T-helper 1 cell (primary cell): ENCODE data around the gene OTULINL.

ENCODE experiments used
- DNase-seq, 5 donors: peaks; one replicate each; pipeline ENCODE4 v3.0.0-alpha.2; 2012 to 2020

The OTULINL gene

DNA sequence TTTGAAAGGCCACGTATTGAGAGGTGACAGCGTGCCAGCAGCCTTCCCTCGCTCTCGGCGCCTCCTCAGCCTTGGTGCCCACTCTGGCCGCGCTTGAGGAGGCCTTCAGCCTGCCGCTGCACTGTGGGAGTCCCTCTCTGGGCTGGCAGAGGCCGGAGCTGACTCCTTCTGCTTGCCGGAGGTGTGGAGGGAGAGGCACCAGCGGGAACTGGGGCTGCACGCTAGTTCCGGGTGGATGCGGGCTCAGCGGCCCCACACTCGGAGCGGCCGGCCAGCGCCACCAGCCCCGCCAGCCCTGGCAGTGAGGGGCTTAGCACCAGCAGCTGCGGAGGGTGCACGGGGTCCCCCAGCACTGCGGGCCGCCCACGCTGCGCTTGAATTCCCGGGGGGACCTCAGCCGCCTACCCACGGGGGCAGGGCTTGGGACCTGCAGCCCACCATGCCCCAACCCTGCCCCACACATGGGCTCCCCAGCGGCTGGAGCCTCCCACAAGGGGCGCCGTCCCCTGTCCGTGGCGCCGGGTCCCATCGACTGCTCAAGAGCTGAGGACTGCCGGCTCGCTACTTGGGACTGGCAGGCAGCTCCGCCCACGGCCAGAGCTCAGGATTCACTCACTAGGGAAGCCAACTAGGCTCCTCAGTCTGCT lies 4.4 kb upstream of the OTULINL start:
- DNase-seq, result no peak

GRCh38 chr5:14577971-14578370 lies 3.6 kb upstream of the OTULINL start:
- no peak for DNase-seq

- DNase-seq, result no peak
Observed at GRCh38 chr5:14579246-14579645, 2.3 kb upstream of the OTULINL start.

GRCh38 chr5:14579731-14580397 lies 1.7 kb upstream of the OTULINL start:
- no peak for DNase-seq

- DNase-seq, result no peak
Observed at GRCh38 chr5:14580398-14581034, 1.1 kb upstream of the OTULINL start.

DNA sequence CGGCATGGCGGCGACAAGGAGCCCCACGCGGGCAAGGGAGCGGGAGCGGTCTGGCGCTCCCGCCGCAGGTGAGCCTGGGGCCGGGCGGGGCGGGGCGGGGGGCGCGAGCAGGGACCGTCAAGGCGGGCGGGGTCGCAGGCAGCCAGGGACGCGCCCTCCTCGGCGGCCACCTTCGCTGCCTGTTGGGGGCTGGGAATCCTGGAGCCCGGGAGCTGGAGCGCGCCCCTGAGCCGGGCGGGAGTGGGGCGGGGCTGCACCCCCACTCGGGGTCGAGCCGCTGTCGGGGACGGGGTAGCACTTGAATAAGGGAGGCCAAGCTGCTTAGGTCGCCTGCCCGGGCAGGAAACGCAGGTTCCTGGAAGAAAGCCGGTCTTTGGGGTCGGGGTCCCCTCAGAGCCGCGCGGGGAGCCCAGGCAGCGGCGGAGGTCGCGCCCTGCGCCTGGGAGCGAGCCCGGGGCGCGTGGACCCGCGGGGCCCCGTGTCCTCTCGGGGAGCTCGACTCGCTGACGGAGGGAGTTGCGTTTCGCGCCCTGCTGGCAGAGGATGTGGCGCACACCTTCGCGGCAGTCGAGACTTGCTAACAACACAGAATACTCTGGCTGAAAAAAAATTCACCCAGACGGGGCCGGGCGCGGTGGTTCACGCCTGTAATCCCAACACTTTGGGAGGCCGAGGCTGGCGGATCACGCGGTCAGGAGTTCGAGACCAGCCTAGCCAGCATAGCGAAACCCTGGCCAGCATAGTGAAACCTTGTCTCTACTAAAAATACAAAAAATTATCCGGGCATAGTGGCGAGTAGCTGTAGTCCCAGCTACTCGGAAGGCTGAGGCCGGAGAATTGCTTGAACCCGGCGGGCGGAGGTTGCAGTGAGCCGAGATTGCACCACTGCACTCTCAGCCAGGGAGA lies 552 bp downstream of the OTULINL start:
- DNase-seq, result peak; percentile 60 to 87 (median 75)

DNA sequence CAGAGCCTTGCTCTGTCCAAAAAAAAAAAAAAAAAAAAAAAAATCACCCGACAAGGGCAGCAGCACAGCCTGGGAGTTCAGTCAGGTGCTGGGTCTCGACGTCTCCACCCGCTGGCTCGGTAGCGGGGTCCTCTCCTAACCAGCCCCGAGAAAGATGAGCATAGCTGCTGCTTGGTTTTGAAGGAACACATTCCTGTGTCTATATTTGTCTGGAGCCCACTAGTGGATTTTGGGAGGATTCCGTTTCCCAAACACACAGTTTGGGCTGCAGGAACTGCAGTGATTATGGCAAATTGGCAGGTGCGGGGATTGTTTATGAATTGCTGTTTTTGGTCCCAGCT lies 1.2 kb downstream of the OTULINL start:
- no peak for DNase-seq

- no peak for DNase-seq
Observed at GRCh38 chr5:14584848-14585247, 3.3 kb downstream of the OTULINL start.

GRCh38 chr5:14587150-14587549 lies 5.6 kb downstream of the OTULINL start:
- no peak for DNase-seq

GRCh38 chr5:14588145-14588544 lies 6.6 kb downstream of the OTULINL start:
- no peak for DNase-seq

DNA sequence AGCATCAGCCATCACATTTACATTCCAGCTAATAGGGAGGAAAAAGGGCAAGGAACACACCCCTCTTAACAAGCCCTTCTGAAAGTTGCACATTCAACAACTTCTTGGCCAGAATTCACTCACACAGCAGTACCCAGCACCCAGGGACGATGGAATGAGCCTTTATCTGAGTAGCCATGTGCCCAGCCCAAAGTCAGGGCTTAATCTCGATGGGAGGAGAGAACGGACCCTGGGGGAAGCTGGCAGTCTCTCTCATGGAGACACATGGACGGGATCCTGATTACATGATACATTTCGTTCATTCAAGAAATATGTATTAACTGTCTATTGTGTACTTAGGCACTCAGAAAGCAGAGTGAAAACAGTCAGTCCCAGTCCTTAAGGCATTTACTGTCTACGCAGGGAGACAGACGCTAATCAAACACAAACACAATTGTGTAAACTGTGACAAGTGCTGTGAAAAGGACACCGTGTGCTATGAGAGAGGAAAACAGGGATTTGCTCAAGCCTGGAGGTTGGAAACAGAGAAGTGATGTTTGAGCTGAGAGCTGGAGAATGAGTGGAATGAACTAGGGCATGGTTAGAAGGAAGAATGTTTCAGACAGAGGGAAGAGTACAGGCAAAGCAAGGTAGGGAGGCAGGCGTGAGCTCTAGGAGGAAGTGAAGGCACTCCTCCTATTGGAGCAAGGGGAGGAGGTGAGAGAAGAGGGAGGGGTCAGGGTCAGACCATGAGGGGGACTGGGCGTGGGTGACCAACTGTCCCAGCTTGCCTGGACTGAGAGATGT lies 7.4 kb downstream of the OTULINL start:
- DNase-seq, result no peak

GRCh38 chr5:14590949-14591348 lies 9.4 kb downstream of the OTULINL start:
- DNase-seq, result no peak

DNA sequence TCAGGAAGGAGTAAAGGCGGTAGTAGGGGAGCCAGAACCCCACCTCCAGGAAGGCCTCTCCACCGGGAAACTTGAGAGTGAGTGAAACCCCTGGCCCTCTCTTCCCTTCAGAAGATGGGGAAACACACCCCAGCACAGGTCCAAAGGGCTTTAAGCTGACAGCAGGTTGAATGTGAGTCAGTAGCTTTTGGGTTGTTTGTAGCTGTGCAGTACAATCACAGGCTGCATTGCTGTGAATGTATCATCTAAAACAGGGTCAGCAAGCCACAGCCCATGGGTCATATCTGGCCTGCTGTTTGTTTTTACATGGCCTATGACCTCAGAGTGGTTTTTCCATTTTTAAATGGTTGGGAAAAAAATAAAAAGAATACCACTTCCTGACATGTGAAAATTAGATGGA lies 10.0 kb downstream of the OTULINL start:
- no peak for DNase-seq

- peak in 1 of 5 donors; percentile 63 for DNase-seq
Observed at GRCh38 chr5:14593326-14594021, 11.9 kb downstream of the OTULINL start.

DNA sequence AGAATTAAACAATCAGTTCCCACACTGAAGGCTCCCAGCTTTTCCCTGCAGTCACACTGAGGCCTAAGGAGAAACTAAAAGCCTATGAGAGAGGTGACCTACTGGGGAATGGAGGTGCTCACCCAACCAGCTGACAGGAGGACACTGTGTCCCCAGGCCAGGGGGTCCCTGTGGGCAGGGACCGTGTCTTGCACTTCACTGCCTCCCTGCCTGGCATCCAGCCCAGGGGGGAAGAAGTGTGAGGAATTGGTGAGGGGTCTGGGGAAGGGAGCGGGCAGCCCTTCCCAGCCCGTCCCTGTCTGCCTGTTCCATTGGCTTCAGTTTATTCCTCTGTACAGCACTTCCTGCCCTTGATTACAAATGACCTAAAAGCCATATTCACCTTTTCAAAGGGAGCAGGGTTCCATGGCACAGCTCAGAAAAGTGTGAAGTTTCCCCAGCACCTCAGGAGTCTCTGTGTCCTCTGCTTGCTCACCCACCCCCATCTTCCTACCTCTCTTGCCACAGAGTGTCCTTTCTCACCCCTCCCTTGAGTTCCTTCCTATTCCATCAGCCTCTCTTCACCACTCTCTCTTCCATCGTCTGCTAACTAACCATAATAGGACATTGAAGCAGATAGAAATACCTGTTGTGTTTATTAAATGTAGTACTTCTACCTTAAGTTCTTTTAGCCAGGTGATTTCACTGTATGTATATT lies 12.9 kb downstream of the OTULINL start:
- peak in 1 of 5 donors; percentile 19 for DNase-seq

GRCh38 chr5:14595189-14595588 lies 13.6 kb downstream of the OTULINL start:
- peak in 1 of 5 donors; percentile 83 for DNase-seq

DNA sequence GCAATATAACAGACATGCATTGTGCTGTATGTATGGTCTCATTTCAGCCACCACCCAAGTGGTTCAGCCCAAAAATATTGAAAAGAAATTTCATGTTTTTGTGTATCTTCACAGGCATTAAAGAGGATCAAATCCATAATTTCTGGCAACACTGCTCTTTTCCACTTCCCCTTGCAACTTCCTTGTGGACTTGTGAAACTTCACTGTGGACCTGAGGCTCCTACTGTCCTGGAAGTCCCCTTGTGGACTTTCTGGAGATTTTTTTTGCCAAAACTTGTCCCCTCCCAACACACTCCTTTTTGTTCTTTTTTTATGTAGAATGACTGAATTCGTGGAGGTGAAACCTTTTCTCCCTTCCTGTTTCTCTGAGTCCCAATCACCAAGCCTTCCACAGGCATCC lies 14.3 kb downstream of the OTULINL start:
- no peak for DNase-seq

- DNase-seq, result no peak
Observed at GRCh38 chr5:14597080-14597479, 15.5 kb downstream of the OTULINL start.

DNA sequence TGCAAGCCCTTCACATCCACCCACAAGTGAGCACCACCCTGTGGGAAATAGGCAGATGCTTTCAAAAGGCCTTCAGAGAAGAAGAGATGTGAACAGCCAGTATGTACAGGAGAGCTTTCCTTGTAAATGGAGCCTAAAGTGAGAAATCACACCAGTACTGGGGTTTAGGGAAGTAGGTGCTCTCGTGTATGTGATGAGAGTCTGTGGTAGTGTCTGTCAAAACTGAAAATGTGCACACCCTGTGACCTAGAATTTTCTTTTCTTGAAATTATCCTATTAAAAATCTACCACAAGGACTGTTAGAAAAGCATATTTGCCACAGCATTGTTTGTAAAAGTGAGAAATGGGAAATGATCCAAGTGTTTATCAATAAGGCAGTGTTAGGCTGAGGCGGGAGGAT lies 16.6 kb downstream of the OTULINL start:
- DNase-seq, result no peak

GRCh38 chr5:14599476-14600127 lies 18.0 kb downstream of the OTULINL start:
- DNase-seq, result no peak

DNA sequence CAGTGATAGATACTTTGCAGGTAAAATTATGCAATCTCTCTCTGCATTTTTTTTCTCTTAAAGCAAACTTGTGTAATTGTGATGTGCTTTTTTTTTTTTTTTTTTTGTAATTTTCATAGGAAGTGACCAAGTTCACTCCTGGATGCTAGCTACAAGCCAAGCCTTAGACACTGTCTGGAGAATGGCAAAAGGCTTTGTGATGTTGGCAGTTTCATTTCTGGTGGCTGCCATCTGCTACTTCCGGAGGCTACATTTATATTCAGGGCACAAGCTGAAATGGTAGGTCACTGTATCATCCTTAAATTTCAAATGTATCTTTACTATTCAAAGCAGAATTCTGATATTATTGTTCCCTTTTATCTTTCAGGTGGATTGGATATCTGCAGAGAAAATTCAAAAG lies 19.3 kb downstream of the OTULINL start:
- DNase-seq, result no peak
